GM23248 (cell line): ENCODE data around the gene ANKRD26. TPM values are rescaled to one million over a fixed set of nuclear protein-coding genes. Genes with fewer than 3 reads are reported as not detected.

Experiments
- DNase-seq: peaks from one replicate; pipeline ENCODE4 v3.0.0-alpha.2; 2015
- H2AFZ ChIP-seq: fragments of 200-600 bp; sonication (generic); 2 replicates; pipeline ENCODE4 v1.6.1; 2016; ENCODE audit warnings: antibody characterized with exemption
- H3F3A ChIP-seq: fragments of 200-600 bp; sonication (generic); 2 replicates; pipeline ENCODE4 v1.6.1; 2016; ENCODE audit warnings: mild to moderate bottlenecking, antibody characterized with exemption, mixed run types; ENCODE audit not compliant: insufficient read depth
- H3K27ac ChIP-seq: fragments of 200-600 bp; sonication (generic); 2 replicates; pipeline ENCODE4 v1.5.1; 2016; ENCODE audit warnings: mild to moderate bottlenecking
- H3K27me3 ChIP-seq: fragments of 200-600 bp; sonication (generic); replicated peaks from 2 replicates; pipeline ENCODE4 v1.6.1; 2016; ENCODE audit warnings: mild to moderate bottlenecking; ENCODE audit not compliant: insufficient read depth
- H3K36me3 ChIP-seq: fragments of 200-600 bp; sonication (generic); 2 replicates; pipeline ENCODE4 v1.6.1; 2016; ENCODE audit warnings: low read depth, mild to moderate bottlenecking
- H3K4me1 ChIP-seq: fragments of 200-600 bp; sonication (generic); 2 replicates; pipeline ENCODE4 v1.6.1; 2016; ENCODE audit warnings: mild to moderate bottlenecking; ENCODE audit not compliant: insufficient read depth
- H3K4me2 ChIP-seq: fragments of 200-600 bp; sonication (generic); one replicate; pipeline ENCODE4 v1.6.1; 2016; ENCODE audit warnings: mild to moderate bottlenecking; ENCODE audit not compliant: unreplicated experiment
- H3K4me3 ChIP-seq: fragments of 200-600 bp; sonication (generic); 2 replicates; pipeline ENCODE4 v1.5.1; 2016; ENCODE audit warnings: mild to moderate bottlenecking
- H3K79me2 ChIP-seq: fragments of 200-600 bp; sonication (generic); 2 replicates; pipeline ENCODE4 v1.6.1; 2016; ENCODE audit warnings: mild to moderate bottlenecking; ENCODE audit not compliant: insufficient read depth
- H3K9ac ChIP-seq: fragments of 200-600 bp; sonication (generic); 2 replicates; pipeline ENCODE4 v1.6.1; 2016; ENCODE audit warnings: mild to moderate bottlenecking
- H3K9me2 ChIP-seq: fragments of 200-600 bp; sonication (generic); 2 replicates; pipeline ENCODE4 v1.6.1; 2016; ENCODE audit warnings: mixed run types, mild to moderate bottlenecking, moderate library complexity; ENCODE audit not compliant: insufficient read depth
- H3K9me3 ChIP-seq: fragments of 200-600 bp; sonication (generic); one replicate; pipeline ENCODE4 v1.6.1; 2017; ENCODE audit warnings: low read depth
- H4K20me1 ChIP-seq: fragments of 200-600 bp; sonication (generic); 2 replicates; pipeline ENCODE4 v1.6.0; 2016; ENCODE audit not compliant: insufficient read depth
- EZH2 ChIP-seq: fragments of 200-600 bp; sonication (generic); IDR thresholded peaks from 2 replicates; pipeline ENCODE4 v1.6.1; 2018; ENCODE audit warnings: antibody characterized with exemption, mild to moderate bottlenecking; ENCODE audit not compliant: insufficient read depth, poor library complexity, severe bottlenecking
- EZH2phosphoT487 ChIP-seq: fragments of 200-600 bp; sonication (generic); IDR thresholded peaks from 2 replicates; pipeline ENCODE4 v1.6.1; 2018; ENCODE audit warnings: antibody characterized with exemption, moderate library complexity, mild to moderate bottlenecking, low read depth; ENCODE audit not compliant: insufficient read depth
- WGBS, 2 experiments: methylation state at CpG; one replicate each; pipeline ENCODE4 v1.1.6; 2015 to 2017; ENCODE audit warnings: low lambda C conversion rate in 2 of 2, low coverage in 1 of 2; ENCODE audit errors: missing lambda C conversion rate in 2 of 2; 5-methylcytosine and 5-hydroxymethylcytosine counted together
- in situ Hi-C: fragments of 300-500 bp; cut with MboI; formaldehyde crosslinking; loops from 2 replicates; pipeline ENCODE4 v1.15.0; 2020
- polyA plus RNA-seq: library from polyadenylated mRNA; unstranded; fragments of >200 nt; fragmentation: Nextera tagmentation; extraction: Ambion mirVana; gene quantifications from 2 replicates; pipeline ENCODE4 v1.2.1, GENCODE V29; 2016
- total RNA-seq: library from RNA; depleted of rRNA; stranded (reverse); fragments of >200 nt; shearing (Covaris generic); gene quantifications from 2 replicates; pipeline ENCODE4 v1.2.3, GENCODE V29; 2014

The ANKRD26 gene
- total and polyA plus RNA-seq, 2 experiments from 2014 or later: 4.8 to 5.4 TPM

DNA sequence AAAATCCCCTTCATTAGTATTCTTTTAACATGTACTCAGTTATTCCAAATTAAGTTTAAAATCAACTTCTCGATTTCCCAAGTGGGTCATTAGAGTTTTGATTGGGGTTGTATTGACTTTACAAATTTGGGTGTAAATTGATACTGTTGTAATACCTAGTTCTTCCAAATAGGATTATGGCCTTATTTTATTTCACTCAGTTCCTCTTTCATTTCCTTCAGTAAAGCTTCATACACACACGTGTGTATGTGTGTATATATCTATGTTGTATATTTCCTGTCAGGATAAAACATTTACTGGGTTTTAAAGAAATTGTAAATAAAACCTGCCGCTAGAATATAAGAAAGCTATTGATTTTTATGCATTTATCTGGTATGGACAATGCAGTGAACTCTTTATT, 38.0 kb upstream of the ANKRD26 start:
- Histone ChIP-seq H3K9me2 (no peaks in the 10 kb centered on the region), H3K4me3 (no peak overlapping the region), H3K4me1 (no peaks in the 10 kb centered on the region), H3F3A (no peaks in the 10 kb centered on the region), H3K9ac (no peak overlapping the region), H3K9me3 (no peaks in the 10 kb centered on the region), H3K36me3 (peaks cover 66% of the 10 kb centered on the region), H3K4me2 (no peak overlapping the region), H3K27ac (no peak overlapping the region), H2AFZ (no peak overlapping the region), H4K20me1 (no peaks in the 10 kb centered on the region), H3K27me3 (no peaks in the 10 kb centered on the region), H3K79me2 (peaks cover 84% of the 10 kb centered on the region)
- 94 to 98% methylated on average over 3 of the region's 3 CpGs for WGBS, 2 experiments
- no peak for DNase-seq
- no peak for TF ChIP-seq EZH2phosphoT487
- no peak for TF ChIP-seq EZH2
- in situ Hi-C loops: no loop called here

DNA sequence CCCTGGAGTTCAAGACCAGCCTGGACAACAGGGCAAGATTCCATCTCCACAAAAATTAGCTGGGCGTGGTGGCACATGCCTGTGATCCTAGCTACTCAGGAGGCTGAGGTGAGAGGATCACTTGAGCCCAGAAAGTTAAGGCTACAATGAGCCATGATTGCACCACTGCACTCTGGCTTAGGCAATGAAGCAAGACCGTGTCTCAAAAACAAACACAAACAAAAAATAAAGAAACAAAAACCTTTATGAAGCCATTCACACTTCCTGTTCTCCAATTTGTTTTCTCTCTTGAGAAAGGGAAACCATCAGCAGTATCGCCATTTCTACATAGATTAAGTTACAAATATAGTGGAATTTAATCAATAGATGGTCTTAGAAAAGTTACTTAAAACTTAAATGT, 34.1 kb upstream of the ANKRD26 start:
- Histone ChIP-seq H2AFZ (no peak overlapping the region), H3K4me2 (no peak overlapping the region), H3K27me3 (no peaks in the 10 kb centered on the region), H3K9ac (no peak overlapping the region), H3K4me1 (no peaks in the 10 kb centered on the region), H3K4me3 (no peak overlapping the region), H3K27ac (no peak overlapping the region), H3K79me2 (peaks cover 82% of the 10 kb centered on the region), H3F3A (peaks cover 6% of the 10 kb centered on the region), H4K20me1 (no peaks in the 10 kb centered on the region), H3K9me2 (no peaks in the 10 kb centered on the region), H3K9me3 (no peaks in the 10 kb centered on the region), H3K36me3 (peaks cover 81% of the 10 kb centered on the region)
- DNase-seq: no peak
- no peak for TF ChIP-seq EZH2phosphoT487
- TF ChIP-seq EZH2: no peak
- in situ Hi-C loops: no loop called here
- 90 to 93% methylated on average over 3 of the region's 3 CpGs for WGBS, 2 experiments

DNA sequence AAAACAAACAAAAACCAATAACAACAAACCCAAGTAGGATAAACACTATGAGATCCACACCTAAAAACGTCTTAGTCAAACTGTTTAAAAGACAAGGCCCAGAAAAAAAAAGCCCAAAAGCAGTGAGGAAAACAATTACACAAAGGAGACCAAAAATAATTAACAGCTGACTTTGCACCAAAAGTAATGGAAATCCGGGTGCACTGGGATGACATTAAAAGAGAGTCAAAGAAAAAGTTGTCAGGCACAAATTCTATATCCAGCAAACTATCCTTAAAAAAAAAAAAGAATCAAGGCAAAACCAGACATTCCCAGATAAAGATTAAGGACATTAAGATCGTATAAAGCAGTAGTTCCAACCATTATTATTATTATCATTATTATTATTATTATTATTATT, 7.9 kb upstream of the ANKRD26 start:
- Histone ChIP-seq H3K4me3 (no peak overlapping the region), H3K4me1 (no peaks in the 10 kb centered on the region), H3K27ac (no peak overlapping the region), H3K4me2 (no peak overlapping the region), H4K20me1 (no peaks in the 10 kb centered on the region), H3K9me3 (no peaks in the 10 kb centered on the region), H3K9ac (no peak overlapping the region), H2AFZ (no peak overlapping the region), H3F3A (no peaks in the 10 kb centered on the region), H3K27me3 (no peaks in the 10 kb centered on the region), H3K9me2 (no peaks in the 10 kb centered on the region), H3K36me3 (peaks cover 45% of the 10 kb centered on the region), H3K79me2 (no peaks in the 10 kb centered on the region)
- TF ChIP-seq EZH2: no peak
- in situ Hi-C loops: no loop called here
- WGBS, 2 experiments: 77 to 80% methylated on average over 3 of the region's 3 CpGs
- DNase-seq: no peak

DNA sequence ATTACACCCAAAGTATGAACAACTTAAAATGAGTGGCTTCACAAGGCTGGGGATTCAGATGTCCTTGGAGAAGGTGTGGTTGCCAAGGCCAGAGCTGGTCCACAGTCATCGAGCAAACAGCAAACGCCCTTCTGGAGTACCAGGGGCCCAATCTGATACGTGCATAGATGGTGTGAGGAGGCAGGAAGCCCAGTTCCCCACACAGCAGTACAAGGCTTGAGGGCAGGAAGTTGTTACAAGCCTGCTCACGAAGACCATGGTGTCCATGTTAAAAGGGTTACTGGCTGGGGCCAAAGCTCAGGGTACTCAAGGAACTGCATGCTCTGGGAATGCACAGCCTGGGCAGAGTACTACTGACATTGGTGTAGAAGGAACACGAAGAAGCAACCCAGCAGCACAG, 4.6 kb upstream of the ANKRD26 start:
- no peaks in the 10 kb centered on the region for H3K79me2 ChIP-seq
- no peak overlapping the region for H3K27ac ChIP-seq
- H3K36me3 ChIP-seq: peaks cover 26% of the 10 kb centered on the region
- no peak overlapping the region for H3K9ac ChIP-seq
- no peak for DNase-seq
- no peak overlapping the region for H2AFZ ChIP-seq
- H3K27me3 ChIP-seq: no peaks in the 10 kb centered on the region
- no peak overlapping the region for H3K4me2 ChIP-seq
- no peaks in the 10 kb centered on the region for H3K9me2 ChIP-seq
- 0 out of 2 replicates have a peak, but pooled peaks cover 11% of the 10 kb centered on the region for H3F3A ChIP-seq
- H4K20me1 ChIP-seq: no peaks in the 10 kb centered on the region
- TF ChIP-seq EZH2phosphoT487 (no peak), EZH2 (no peak)
- in situ Hi-C loops: no loop called here
- 89 to 90% methylated on average over 5 of the region's 5 CpGs for WGBS, 2 experiments
- no peak overlapping the region for H3K4me3 ChIP-seq
- no peaks in the 10 kb centered on the region for H3K4me1 ChIP-seq
- no peaks in the 10 kb centered on the region for H3K9me3 ChIP-seq

DNA sequence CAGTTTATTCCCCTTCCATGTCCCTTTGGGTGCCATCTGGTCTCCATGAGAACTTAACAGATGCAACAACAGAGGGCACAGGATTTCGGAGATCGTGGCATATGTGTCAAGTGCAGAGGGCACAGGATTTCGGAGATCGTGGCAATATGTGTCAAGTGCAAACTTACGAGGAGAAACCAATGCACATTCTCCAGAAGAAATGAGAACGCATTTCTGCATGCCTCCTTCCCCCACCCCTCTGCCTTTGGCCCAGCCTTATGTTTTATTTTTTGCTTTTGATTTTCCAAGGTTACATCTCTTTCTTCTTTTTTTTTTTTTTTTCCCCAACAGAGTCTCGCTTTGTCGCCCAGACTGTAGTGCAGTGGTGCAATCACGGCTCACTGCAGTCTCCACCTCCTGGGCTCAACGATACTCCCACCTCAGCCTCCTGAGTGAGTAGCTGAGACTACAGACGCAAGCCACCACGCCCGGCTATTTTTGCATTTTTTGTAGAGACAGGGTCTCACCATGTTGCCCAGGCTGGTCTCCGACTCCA, 586 bp upstream of the ANKRD26 start:
- Histone ChIP-seq H3K36me3 (no peaks in the 10 kb centered on the region), H3K27me3 (no peaks in the 10 kb centered on the region), H3F3A (0 out of 2 replicates have a peak, but pooled peaks cover 11% of the 10 kb centered on the region), H3K4me3 (peak overlapping the region; percentile 88), H3K27ac (peak overlapping the region; percentile 78), H3K9me2 (no peaks in the 10 kb centered on the region), H3K4me2 (peak overlapping the region; percentile 87), H3K4me1 (0 out of 2 replicates have a peak, but pooled peaks cover 6% of the 10 kb centered on the region), H2AFZ (peak overlapping the region; percentile 97), H3K9me3 (no peaks in the 10 kb centered on the region), H4K20me1 (no peaks in the 10 kb centered on the region), H3K79me2 (peaks cover 28% of the 10 kb centered on the region), H3K9ac (peak overlapping the region; percentile 88)
- DNase-seq: no peak
- WGBS, 2 experiments: 27 to 29% methylated on average over 14 of the region's 14 CpGs
- in situ Hi-C loops: no loop called here
- TF ChIP-seq EZH2phosphoT487: no peak
- TF ChIP-seq EZH2: no peak
